Ovary (tissue), 3 donors: ENCODE results near the gene SS18L1.

Experiments used
- CTCF ChIP-seq, 3 donors: fragments of 450-650 bp in 2 of 3; fragments of 200-600 bp in 1 of 3; IDR thresholded peaks; one replicate each; pipeline versions ENCODE4 v1.5.1 to v1.8.0; 2016 to 2022; ENCODE audit warnings: antibody characterized with exemption in 3 of 3, mild to moderate bottlenecking in 1 of 3
- EP300 ChIP-seq: sonication (generic); formaldehyde crosslinking; IDR thresholded peaks from one replicate; pipeline ENCODE4 v1.6.1; 2017; ENCODE audit warnings: antibody characterized with exemption
- POLR2A ChIP-seq: fragments of 450-650 bp; IDR thresholded peaks from one replicate; pipeline ENCODE4 v1.6.1; 2017; ENCODE audit warnings: antibody characterized with exemption, mild to moderate bottlenecking, moderate library complexity
- donor health status: DM: no; HTN: no; CAD: no.

GRCh38 chr20:62231292-62231691, 87.7 kb downstream of the SS18L1 start:
- TF ChIP-seq POLR2A = no peak
- no peak for TF ChIP-seq CTCF (IDR thresholded peaks at IDR 0.05)
- no peak for TF ChIP-seq EP300
